Omental fat pad (tissue), 4 donors: ENCODE measurements around the gene DDB1. TPM values are rescaled to one million over a fixed set of nuclear protein-coding genes. Genes with fewer than 3 reads are reported as not detected.
A peak's percentile ranks its signal among the peaks of the same experiment; 100 is the strongest.
"Not testable (repeated sequence)": the region's sequence is repeated elsewhere in the genome, so short reads cannot be mapped to it uniquely, and the experiment has no call there.

Source experiments
- ATAC-seq: fragments of 150-250 bp; one replicate; pipeline ENCODE4 v1.9.1; 2016; ENCODE audit warnings: mild to moderate bottlenecking, moderate library complexity; ENCODE audit not compliant: low FRiP score
- DNase-seq: peaks from one replicate; pipeline ENCODE4 v3.0.0-alpha.2; 2019; ENCODE audit warnings: low spot score
- total RNA-seq, 4 donors: library from RNA; depleted of rRNA; stranded (reverse); fragments of >200 nt; gene quantifications; one replicate each; pipeline ENCODE4 v1.1.0, GENCODE V29; 2016
- TF ChIP-seq, protein P1 (sequence below), 3 donors: fragments of 450-650 bp; IDR thresholded peaks; one replicate each; pipeline ENCODE4 v1.5.1; 2016 to 2017; ENCODE audit warnings: antibody characterized with exemption in 3 of 3, mild to moderate bottlenecking in 3 of 3, moderate library complexity in 2 of 3

DDB1 gene
- total RNA-seq, 4 donors from 2014 or later: 127 to 182 (median 155) TPM

GRCh38 chr11:61259363-61259762 is 73.5 kb downstream of the DDB1 start:
- TF ChIP-seq, protein P1, sequence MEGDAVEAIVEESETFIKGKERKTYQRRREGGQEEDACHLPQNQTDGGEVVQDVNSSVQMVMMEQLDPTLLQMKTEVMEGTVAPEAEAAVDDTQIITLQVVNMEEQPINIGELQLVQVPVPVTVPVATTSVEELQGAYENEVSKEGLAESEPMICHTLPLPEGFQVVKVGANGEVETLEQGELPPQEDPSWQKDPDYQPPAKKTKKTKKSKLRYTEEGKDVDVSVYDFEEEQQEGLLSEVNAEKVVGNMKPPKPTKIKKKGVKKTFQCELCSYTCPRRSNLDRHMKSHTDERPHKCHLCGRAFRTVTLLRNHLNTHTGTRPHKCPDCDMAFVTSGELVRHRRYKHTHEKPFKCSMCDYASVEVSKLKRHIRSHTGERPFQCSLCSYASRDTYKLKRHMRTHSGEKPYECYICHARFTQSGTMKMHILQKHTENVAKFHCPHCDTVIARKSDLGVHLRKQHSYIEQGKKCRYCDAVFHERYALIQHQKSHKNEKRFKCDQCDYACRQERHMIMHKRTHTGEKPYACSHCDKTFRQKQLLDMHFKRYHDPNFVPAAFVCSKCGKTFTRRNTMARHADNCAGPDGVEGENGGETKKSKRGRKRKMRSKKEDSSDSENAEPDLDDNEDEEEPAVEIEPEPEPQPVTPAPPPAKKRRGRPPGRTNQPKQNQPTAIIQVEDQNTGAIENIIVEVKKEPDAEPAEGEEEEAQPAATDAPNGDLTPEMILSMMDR (IDR thresholded peaks at IDR 0.05): no peak
- no peak for DNase-seq
- no peak for ATAC-seq

GRCh38 chr11:61258546-61258945 is 74.4 kb downstream of the DDB1 start:
- TF ChIP-seq, protein P1 (IDR thresholded peaks at IDR 0.05): no peak
- DNase-seq (no peak), ATAC-seq (no peak)

DNA sequence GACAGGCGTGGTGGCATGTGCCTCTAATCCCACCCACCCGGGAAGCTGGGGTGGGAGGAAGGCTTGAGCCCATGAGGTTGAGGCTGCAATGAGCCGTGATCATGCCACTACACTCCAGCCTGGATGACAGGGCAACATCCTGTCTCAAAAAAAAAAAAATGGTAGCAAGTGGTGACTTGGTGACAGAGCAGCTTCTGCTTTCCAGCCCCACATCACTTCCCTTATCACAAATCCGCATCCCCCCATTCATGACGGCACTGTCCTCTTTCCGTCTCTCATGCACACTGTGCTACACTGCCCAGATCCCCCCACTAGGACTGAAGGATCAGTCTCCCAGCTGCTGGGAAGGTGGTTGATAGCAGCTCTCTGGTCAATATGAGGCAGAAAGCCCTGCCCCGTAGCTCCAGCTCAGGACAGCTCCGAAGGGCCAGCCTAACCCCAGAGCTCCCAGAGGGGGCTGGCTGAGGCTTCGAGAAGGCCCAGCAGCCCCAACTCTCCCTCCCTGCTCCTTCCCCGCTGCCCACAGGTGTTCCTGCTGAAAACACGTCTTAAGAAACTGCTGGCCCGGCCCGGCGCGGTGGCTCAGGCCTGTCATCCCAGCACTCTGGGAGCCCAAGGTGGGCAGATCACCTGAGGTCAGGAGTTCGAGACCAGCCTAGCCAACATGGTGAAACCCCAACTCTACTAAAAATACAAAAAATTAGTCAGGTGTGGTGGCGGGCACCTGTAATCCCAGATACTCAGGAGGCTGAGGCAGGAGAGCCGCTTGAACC is 76.0 kb downstream of the DDB1 start:
- DNase-seq (no peak), ATAC-seq (no peak)
- TF ChIP-seq, protein P1 (IDR thresholded peaks at IDR 0.05): no peak

DNA sequence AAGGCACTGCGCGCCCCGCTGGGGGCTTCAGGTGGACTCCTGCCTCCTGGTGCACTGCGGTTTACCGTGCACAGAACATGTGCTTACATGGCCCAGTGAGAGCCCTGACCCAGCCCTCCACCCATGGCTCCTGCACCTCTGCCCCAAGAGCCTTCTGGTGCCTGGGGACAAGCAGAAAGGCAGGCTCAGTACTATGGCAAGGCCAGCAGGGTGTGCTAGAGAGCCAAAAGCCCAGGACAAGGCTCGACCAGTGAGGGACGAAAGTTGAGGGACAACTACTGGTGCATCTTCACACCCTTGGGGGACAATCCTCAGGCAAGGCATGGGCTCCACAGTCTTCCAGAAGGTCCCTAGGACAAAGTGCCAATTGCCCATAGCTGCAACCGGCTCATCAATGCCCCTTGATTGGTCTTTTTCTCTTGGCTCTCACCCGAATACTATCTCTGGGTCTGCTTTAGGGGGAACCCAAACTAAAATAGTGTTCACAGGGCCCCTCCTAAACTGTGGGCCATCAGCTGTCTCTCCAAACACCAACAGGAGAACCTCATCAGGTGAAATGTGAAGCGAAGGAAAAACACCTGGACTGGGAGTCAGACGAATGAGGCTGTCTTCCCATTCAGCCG is 78.4 kb downstream of the DDB1 start:
- TF ChIP-seq, protein P1 (IDR thresholded peaks at IDR 0.05): peak in 1 of 3 donors; percentile 29
- DNase-seq (no peak), ATAC-seq (peak; percentile 61)

GRCh38 chr11:61252332-61252731 is 80.6 kb downstream of the DDB1 start:
- not testable (repeated sequence) for ATAC-seq, DNase-seq

DNA sequence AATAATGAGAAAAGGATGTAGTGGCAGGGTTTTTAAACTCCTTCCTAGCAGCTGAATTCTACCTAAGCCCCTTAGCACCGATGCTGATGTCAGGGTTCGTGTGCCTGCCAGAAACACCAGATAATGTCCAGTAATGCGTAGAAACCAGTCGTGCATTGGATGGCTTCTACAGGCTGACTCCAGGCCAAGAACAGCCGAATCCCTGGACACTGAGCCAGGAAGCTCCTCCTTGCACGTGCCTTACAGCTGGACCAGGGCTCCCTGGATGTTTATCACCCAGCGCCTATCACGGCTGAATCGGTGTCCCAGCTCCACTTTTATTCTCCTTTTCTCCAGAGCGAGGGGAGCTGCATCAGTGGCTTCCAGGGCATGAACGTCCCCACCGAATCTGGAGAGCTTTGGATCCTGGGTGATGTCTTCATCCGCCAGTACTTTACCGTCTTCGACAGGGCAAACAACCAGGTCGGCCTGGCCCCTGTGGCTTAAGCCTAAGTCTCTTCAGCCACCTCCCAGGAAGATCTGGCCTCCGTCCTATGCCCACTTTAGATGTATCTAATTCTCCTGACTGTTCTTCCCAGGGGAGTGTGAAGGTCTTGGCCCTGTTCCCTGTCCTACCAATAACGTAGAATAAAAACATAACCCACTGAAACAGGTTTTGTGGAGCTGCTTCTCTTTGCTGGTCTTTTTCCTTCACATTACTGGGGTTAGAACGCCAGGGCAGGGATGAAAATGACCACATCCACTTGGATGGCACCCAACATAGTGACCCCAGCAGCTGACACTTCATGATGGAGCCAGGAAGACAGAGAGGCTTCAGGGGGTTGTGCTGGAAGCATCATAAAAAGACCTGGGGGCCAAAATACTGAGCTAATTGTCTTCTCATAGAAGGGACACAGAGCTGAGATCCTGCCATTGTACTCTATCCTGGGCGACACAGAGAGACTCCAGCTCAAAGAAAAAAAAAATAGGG is 81.8 kb downstream of the DDB1 start:
- not testable (repeated sequence) for DNase-seq

More for the DNA sequence above, 81.8 kb downstream of the DDB1 start:
- ATAC-seq: not testable (repeated sequence)

Other genes with a start within 250 kb of the DDB1 start
- 1 to 10 TPM in 3 of 4 donors, under 1 TPM in 1; 0.37 to 5.4 (median 2.0) TPM for gene CD5, start 230.6 kb downstream of the DDB1 start, total RNA-seq
- 10 to 100 TPM in 3 of 4 donors, 1 to 10 TPM in 1; 9.3 to 17.5 (median 12.6) TPM for gene VPS37C, start 171.7 kb downstream of the DDB1 start, total RNA-seq
- 10 to 100 TPM in 2 of 4 donors, 1 to 10 TPM in 2; 2.5 to 96.7 (median 7.6) TPM for gene PGA3, start 129.6 kb downstream of the DDB1 start, total RNA-seq
- 10 to 100 TPM in 2 of 4 donors, 1 to 10 TPM in 2; 2.9 to 94.5 (median 13.5) TPM for gene PGA4, start 110.8 kb downstream of the DDB1 start, total RNA-seq
- 1 to 10 TPM in 3 of 4 donors, not detected in 1; 2.0 to 5.0 (median 4.3) TPM for gene PGA5, start 91.9 kb downstream of the DDB1 start, total RNA-seq
- gene VWCE, start 37.8 kb downstream of the DDB1 start, total RNA-seq: 1 to 10 TPM in 3 of 4 donors, under 1 TPM in 1; 0.94 to 6.9 (median 4.6) TPM
- gene TKFC, start 123 bp upstream of the DDB1 start, total RNA-seq: 10 to 100 TPM; 16.0 to 24.5 (median 20.0) TPM
- gene CYB561A3, start 28.8 kb upstream of the DDB1 start, total RNA-seq: 10 to 100 TPM; 29.5 to 39.9 (median 34.6) TPM
- gene TMEM138, start 29.3 kb upstream of the DDB1 start, total RNA-seq: 10 to 100 TPM; 31.6 to 40.8 (median 38.1) TPM
- gene TMEM216, start 59.5 kb upstream of the DDB1 start, total RNA-seq: 10 to 100 TPM in 2 of 4 donors, 1 to 10 TPM in 2; 9.5 to 19.3 (median 11.8) TPM
- gene CPSF7, start 96.9 kb upstream of the DDB1 start, total RNA-seq: 10 to 100 TPM; 37.2 to 62.6 (median 49.4) TPM
- gene SDHAF2, start 97.0 kb upstream of the DDB1 start, total RNA-seq: 10 to 100 TPM; 48.6 to 59.0 (median 54.0) TPM
- gene LRRC10B, start 175.6 kb upstream of the DDB1 start, total RNA-seq: 1 to 10 TPM; 1.1 to 2.0 (median 1.7) TPM
- gene SYT7, start 248.0 kb upstream of the DDB1 start, total RNA-seq: 1 to 10 TPM; 1.6 to 6.6 (median 4.4) TPM